Measurements from ENCODE around the gene PTPRQ.
"Not testable (repeated sequence)": the region's sequence is repeated elsewhere in the genome, so short reads cannot be mapped to it uniquely, and the experiment has no call there.

PTPRQ gene

DNA sequence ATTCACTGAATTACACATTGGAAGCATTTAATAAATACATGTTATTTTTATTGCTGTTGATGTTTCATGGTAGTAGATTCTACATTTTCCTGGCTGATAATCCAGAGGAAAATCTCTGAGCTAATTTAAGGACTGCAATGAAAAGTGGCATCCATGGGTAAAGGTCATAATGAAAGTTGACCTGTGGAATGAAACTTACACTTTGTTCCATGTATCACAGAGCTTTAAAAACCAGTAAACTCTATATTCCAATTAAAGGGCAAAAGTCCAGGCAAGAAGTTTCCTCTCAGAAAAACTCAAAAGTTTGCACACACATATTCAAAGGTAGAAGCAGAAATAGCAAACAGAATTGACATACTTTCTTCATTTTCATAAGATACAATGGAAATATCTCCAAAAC lies 218.6 kb downstream of the PTPRQ start:
- Histone ChIP-seq H3K27me3 (replicated peaks; ENCODE audit: control insufficient read depth, insufficient read depth, low read length, poor library complexity, severe bottlenecking) (no peaks in the 10 kb centered on the region), H3K4me3 (ENCODE audit: insufficient read depth, low read depth, low read length, poor library complexity, severe bottlenecking) (no peak overlapping the region), H3K36me3 (ENCODE audit: control insufficient read depth, insufficient read depth, low read length) (no peaks in the 10 kb centered on the region), H3K9me3 (ENCODE audit: control insufficient read depth, low read length) (no peaks in the 10 kb centered on the region), H3K4me1 (ENCODE audit: control insufficient read depth, insufficient read depth, low read length, poor library complexity, severe bottlenecking) (no peaks in the 10 kb centered on the region), H3K27ac (ENCODE audit: insufficient read depth, low read length, poor library complexity, severe bottlenecking) (no peak overlapping the region)
- no peak for DNase-seq

DNA sequence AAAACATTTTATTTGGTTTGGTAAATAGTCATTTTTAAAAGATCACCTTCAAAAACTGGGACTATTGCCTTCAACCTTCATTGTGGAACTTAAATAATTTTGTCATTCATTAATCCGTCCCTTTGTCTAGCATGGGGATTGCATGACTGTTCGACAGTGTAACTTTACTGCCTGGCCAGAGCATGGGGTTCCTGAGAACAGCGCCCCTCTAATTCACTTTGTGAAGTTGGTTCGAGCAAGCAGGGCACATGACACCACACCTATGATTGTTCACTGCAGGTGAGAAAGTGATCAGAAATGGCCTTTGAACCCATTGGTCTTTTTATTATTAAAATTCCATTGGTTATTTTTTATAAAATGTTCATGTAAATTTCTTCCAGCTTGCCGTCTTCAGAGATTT lies 226.2 kb downstream of the PTPRQ start:
- Histone ChIP-seq H3K27me3 (replicated peaks; ENCODE audit: control insufficient read depth, insufficient read depth, low read length, poor library complexity, severe bottlenecking) (no peaks in the 10 kb centered on the region), H3K9me3 (ENCODE audit: control insufficient read depth, low read length) (no peaks in the 10 kb centered on the region), H3K27ac (ENCODE audit: insufficient read depth, low read length, poor library complexity, severe bottlenecking) (no peak overlapping the region), H3K36me3 (ENCODE audit: control insufficient read depth, insufficient read depth, low read length) (no peaks in the 10 kb centered on the region), H3K4me1 (ENCODE audit: control insufficient read depth, insufficient read depth, low read length, poor library complexity, severe bottlenecking) (no peaks in the 10 kb centered on the region), H3K4me3 (ENCODE audit: insufficient read depth, low read depth, low read length, poor library complexity, severe bottlenecking) (no peak overlapping the region)
- DNase-seq, result no peak

DNA sequence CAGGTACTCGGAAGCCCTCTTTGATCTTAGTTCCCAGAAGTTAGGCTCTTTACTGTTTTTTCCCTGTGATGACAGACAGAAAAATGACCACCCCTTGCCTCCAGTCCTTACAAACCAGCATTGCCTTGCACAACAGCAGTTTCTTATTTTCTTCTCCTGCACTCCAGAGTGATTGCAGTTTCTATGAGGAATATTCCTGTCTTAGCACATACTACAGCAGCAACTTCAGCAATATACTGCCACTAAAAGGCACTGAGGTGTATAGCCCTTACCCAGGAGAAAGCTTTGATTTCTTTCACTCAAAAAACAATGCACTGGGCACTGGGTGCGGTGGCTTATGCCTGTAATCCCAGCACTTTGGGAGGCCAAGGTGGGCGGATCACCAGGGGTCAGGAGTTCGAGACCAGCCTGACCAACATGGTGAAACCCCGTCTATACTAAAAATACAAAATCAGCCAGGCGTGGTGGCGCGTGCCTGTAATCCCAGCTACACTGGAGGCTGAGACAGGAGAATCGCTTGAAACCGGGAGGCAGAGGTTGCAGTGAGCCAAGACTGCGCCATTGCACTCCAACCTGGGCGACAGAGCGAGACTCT lies 232.1 kb downstream of the PTPRQ start:
- not testable (repeated sequence) for H3K4me3 ChIP-seq (ENCODE audit: insufficient read depth, low read depth, low read length, poor library complexity, severe bottlenecking); H3K36me3 ChIP-seq (ENCODE audit: control insufficient read depth, insufficient read depth, low read length); H3K27ac ChIP-seq (ENCODE audit: insufficient read depth, low read length, poor library complexity, severe bottlenecking); H3K27me3 ChIP-seq (replicated peaks; ENCODE audit: control insufficient read depth, insufficient read depth, low read length, poor library complexity, severe bottlenecking); H3K4me1 ChIP-seq (ENCODE audit: control insufficient read depth, insufficient read depth, low read length, poor library complexity, severe bottlenecking); DNase-seq; H3K9me3 ChIP-seq (ENCODE audit: control insufficient read depth, low read length)

- Histone ChIP-seq H3K4me3 (ENCODE audit: insufficient read depth, low read depth, low read length, poor library complexity, severe bottlenecking) (no peak overlapping the region), H3K4me1 (ENCODE audit: control insufficient read depth, insufficient read depth, low read length, poor library complexity, severe bottlenecking) (no peaks in the 10 kb centered on the region), H3K27ac (ENCODE audit: insufficient read depth, low read length, poor library complexity, severe bottlenecking) (no peak overlapping the region), H3K9me3 (ENCODE audit: control insufficient read depth, low read length) (no peaks in the 10 kb centered on the region), H3K27me3 (replicated peaks; ENCODE audit: control insufficient read depth, insufficient read depth, low read length, poor library complexity, severe bottlenecking) (no peaks in the 10 kb centered on the region), H3K36me3 (ENCODE audit: control insufficient read depth, insufficient read depth, low read length) (no peaks in the 10 kb centered on the region)
- DNase-seq, result no peak
Measured at GRCh38 chr12:80676856-80677255, 232.8 kb downstream of the PTPRQ start.

DNA sequence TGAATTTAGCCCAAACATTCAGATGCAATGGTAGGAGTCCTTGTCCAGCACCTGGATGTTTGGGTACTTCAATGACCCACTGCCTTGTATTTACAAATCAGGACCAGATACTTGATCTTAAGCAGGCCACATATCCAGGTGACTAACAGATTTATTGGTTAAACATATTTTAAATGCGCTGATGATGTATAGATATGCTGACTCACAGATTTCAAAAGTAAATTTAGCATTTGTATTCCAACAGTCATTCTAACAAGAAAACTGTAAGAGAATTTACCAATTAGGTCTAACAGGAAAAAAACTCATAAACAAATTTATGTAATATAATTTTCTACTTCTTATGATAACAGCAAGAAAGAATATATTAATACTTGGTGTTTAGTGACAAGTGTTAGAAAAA lies 234.0 kb downstream of the PTPRQ start:
- H3K27ac ChIP-seq (ENCODE audit: insufficient read depth, low read length, poor library complexity, severe bottlenecking), result no peak overlapping the region
- no peak overlapping the region for H3K4me3 ChIP-seq (ENCODE audit: insufficient read depth, low read depth, low read length, poor library complexity, severe bottlenecking)
- no peaks in the 10 kb centered on the region for H3K4me1 ChIP-seq (ENCODE audit: control insufficient read depth, insufficient read depth, low read length, poor library complexity, severe bottlenecking)
- no peak for DNase-seq
- no peaks in the 10 kb centered on the region for H3K36me3 ChIP-seq (ENCODE audit: control insufficient read depth, insufficient read depth, low read length)
- no peaks in the 10 kb centered on the region for H3K9me3 ChIP-seq (ENCODE audit: control insufficient read depth, low read length)
- H3K27me3 ChIP-seq (replicated peaks; ENCODE audit: control insufficient read depth, insufficient read depth, low read length, poor library complexity, severe bottlenecking), result no peaks in the 10 kb centered on the region

DNA sequence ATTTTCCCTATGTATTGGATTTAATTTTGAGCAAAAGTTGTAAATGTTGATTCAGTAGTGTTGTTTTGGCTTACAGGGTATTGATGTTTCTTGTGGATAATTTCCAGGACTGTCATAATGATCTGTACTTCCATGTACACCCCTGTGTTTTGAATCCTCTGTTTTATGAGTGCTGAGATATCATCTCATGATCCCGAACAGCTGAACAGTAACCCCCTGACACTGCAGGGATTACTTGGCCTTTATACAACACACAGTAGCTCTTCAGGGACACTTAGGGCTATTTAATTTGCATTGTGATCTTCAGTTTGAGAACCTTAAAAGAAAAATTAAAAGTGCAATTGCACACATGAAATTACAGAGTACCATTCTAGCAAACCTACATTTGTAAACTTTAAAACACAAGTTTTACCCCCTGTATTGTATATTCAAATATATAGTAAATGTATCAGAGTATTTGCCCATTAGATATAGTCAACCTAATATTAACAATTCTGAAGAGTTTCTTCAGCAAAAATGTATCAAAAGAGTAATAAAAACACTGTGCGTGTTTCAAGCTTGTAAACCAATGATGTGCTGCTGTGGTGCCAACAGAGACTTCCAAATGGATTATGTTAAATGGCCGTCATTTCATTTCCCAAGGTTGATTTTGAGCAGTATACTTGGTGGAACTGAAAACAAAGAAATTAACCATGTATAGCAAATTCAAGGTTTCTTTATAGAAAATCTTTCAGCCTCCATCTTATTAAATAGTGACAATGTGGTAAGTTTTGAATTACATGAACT lies 235.5 kb downstream of the PTPRQ start:
- Histone ChIP-seq H3K4me3 (ENCODE audit: insufficient read depth, low read depth, low read length, poor library complexity, severe bottlenecking) (no peak overlapping the region), H3K9me3 (ENCODE audit: control insufficient read depth, low read length) (no peaks in the 10 kb centered on the region), H3K27ac (ENCODE audit: insufficient read depth, low read length, poor library complexity, severe bottlenecking) (no peak overlapping the region), H3K36me3 (ENCODE audit: control insufficient read depth, insufficient read depth, low read length) (no peaks in the 10 kb centered on the region), H3K27me3 (replicated peaks; ENCODE audit: control insufficient read depth, insufficient read depth, low read length, poor library complexity, severe bottlenecking) (no peaks in the 10 kb centered on the region), H3K4me1 (ENCODE audit: control insufficient read depth, insufficient read depth, low read length, poor library complexity, severe bottlenecking) (no peaks in the 10 kb centered on the region)
- DNase-seq, result no peak

GRCh38 chr12:80681287-80681686 lies 237.3 kb downstream of the PTPRQ start:
- no peak overlapping the region for H3K27ac ChIP-seq (ENCODE audit: insufficient read depth, low read length, poor library complexity, severe bottlenecking)
- H3K36me3 ChIP-seq (ENCODE audit: control insufficient read depth, insufficient read depth, low read length), result no peaks in the 10 kb centered on the region
- no peaks in the 10 kb centered on the region for H3K4me1 ChIP-seq (ENCODE audit: control insufficient read depth, insufficient read depth, low read length, poor library complexity, severe bottlenecking)
- no peaks in the 10 kb centered on the region for H3K9me3 ChIP-seq (ENCODE audit: control insufficient read depth, low read length)
- no peaks in the 10 kb centered on the region for H3K27me3 ChIP-seq (replicated peaks; ENCODE audit: control insufficient read depth, insufficient read depth, low read length, poor library complexity, severe bottlenecking)
- DNase-seq, result no peak
- H3K4me3 ChIP-seq (ENCODE audit: insufficient read depth, low read depth, low read length, poor library complexity, severe bottlenecking), result no peak overlapping the region

- Histone ChIP-seq H3K4me3 (ENCODE audit: insufficient read depth, low read depth, low read length, poor library complexity, severe bottlenecking) (no peak overlapping the region), H3K27me3 (replicated peaks; ENCODE audit: control insufficient read depth, insufficient read depth, low read length, poor library complexity, severe bottlenecking) (no peaks in the 10 kb centered on the region), H3K27ac (ENCODE audit: insufficient read depth, low read length, poor library complexity, severe bottlenecking) (no peak overlapping the region)
Measured at GRCh38 chr12:80681786-80682185, 237.8 kb downstream of the PTPRQ start.

DNA sequence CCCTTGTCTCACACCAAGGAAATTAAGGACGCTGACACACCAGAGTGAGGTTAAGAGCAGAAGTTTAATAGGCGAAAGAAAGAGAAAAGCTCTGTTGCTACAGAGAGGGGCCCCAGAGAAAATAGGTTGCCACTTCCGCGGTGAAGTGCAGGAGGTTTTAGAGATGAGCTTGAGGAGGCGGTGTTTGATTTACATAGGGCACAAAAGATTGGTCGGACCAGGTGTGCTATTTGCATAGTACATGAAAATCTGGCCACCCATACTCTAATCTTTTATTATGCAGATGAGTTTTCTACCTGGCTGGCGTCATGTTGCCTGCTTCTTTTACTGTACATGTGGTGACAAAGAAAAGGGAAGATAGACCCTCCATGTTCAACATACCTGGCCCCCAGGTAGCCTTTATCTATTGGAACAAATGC lies 240.1 kb downstream of the PTPRQ start:
- no peaks in the 10 kb centered on the region for H3K36me3 ChIP-seq (ENCODE audit: control insufficient read depth, insufficient read depth, low read length)
- no peak for DNase-seq

More at GRCh38 chr12:80681786-80682185, 237.8 kb downstream of the PTPRQ start:
- no peak for DNase-seq
- Histone ChIP-seq H3K4me1 (ENCODE audit: control insufficient read depth, insufficient read depth, low read length, poor library complexity, severe bottlenecking) (no peaks in the 10 kb centered on the region), H3K9me3 (ENCODE audit: control insufficient read depth, low read length) (no peaks in the 10 kb centered on the region), H3K36me3 (ENCODE audit: control insufficient read depth, insufficient read depth, low read length) (no peaks in the 10 kb centered on the region)

GRCh38 chr12:80690090-80690489 lies 246.1 kb downstream of the PTPRQ start:
- Histone ChIP-seq H3K4me3 (ENCODE audit: insufficient read depth, low read depth, low read length, poor library complexity, severe bottlenecking) (no peak overlapping the region), H3K27ac (ENCODE audit: insufficient read depth, low read length, poor library complexity, severe bottlenecking) (no peak overlapping the region), H3K36me3 (ENCODE audit: control insufficient read depth, insufficient read depth, low read length) (no peaks in the 10 kb centered on the region), H3K4me1 (ENCODE audit: control insufficient read depth, insufficient read depth, low read length, poor library complexity, severe bottlenecking) (no peaks in the 10 kb centered on the region), H3K9me3 (ENCODE audit: control insufficient read depth, low read length) (no peaks in the 10 kb centered on the region), H3K27me3 (replicated peaks; ENCODE audit: control insufficient read depth, insufficient read depth, low read length, poor library complexity, severe bottlenecking) (no peaks in the 10 kb centered on the region)
- DNase-seq, result no peak

More for the DNA sequence above, 240.1 kb downstream of the PTPRQ start:
- H3K4me1 ChIP-seq (ENCODE audit: control insufficient read depth, insufficient read depth, low read length, poor library complexity, severe bottlenecking), result no peaks in the 10 kb centered on the region
- H3K4me3 ChIP-seq (ENCODE audit: insufficient read depth, low read depth, low read length, poor library complexity, severe bottlenecking), result no peak overlapping the region
- H3K9me3 ChIP-seq (ENCODE audit: control insufficient read depth, low read length), result no peaks in the 10 kb centered on the region
- H3K27ac ChIP-seq (ENCODE audit: insufficient read depth, low read length, poor library complexity, severe bottlenecking), result no peak overlapping the region
- no peaks in the 10 kb centered on the region for H3K27me3 ChIP-seq (replicated peaks; ENCODE audit: control insufficient read depth, insufficient read depth, low read length, poor library complexity, severe bottlenecking)
